TTC549 (cell line): Measurements from ENCODE around the gene NCOR1.
"Not testable (repeated sequence)": the region's sequence is repeated elsewhere in the genome, so short reads cannot be mapped to it uniquely, and the experiment has no call there.

Experiments
- FAIRE-seq: peaks from 2 replicates; lab custom pipeline; 2012; peaks lifted over from hg19 to GRCh38; lab: Jason Lieb, UNC

The NCOR1 gene

GRCh38 chr17:16214190-16215001, 938 bp downstream of the NCOR1 start:
- no peak for FAIRE-seq

GRCh38 chr17:16212793-16213192, 2.5 kb downstream of the NCOR1 start:
- FAIRE-seq: no peak

GRCh38 chr17:16211590-16211989, 3.7 kb downstream of the NCOR1 start:
- no peak for FAIRE-seq

- FAIRE-seq: not testable (repeated sequence)
These were observed 10.6 kb downstream of the NCOR1 start for GRCh38 chr17:16204763-16205162.

GRCh38 chr17:16202554-16203500, 12.5 kb downstream of the NCOR1 start:
- FAIRE-seq: not testable (repeated sequence)

GRCh38 chr17:16201693-16202131, 13.6 kb downstream of the NCOR1 start:
- FAIRE-seq: not testable (repeated sequence)

- FAIRE-seq: no peak
These were observed 16.2 kb downstream of the NCOR1 start for GRCh38 chr17:16199093-16199492.

- no peak for FAIRE-seq
These were observed 18.1 kb downstream of the NCOR1 start for GRCh38 chr17:16197276-16197675.

GRCh38 chr17:16194307-16194835, 21.0 kb downstream of the NCOR1 start:
- peak; percentile 38 for FAIRE-seq

GRCh38 chr17:16191604-16192003, 23.7 kb downstream of the NCOR1 start:
- no peak for FAIRE-seq

- no peak for FAIRE-seq
These were observed 24.5 kb downstream of the NCOR1 start for GRCh38 chr17:16190703-16191360.

GRCh38 chr17:16189791-16190348, 25.5 kb downstream of the NCOR1 start:
- FAIRE-seq: no peak

- no peak for FAIRE-seq
These were observed 27.7 kb downstream of the NCOR1 start for GRCh38 chr17:16187642-16188041.

GRCh38 chr17:16181581-16181980, 33.8 kb downstream of the NCOR1 start:
- no peak for FAIRE-seq

GRCh38 chr17:16178836-16179235, 36.5 kb downstream of the NCOR1 start:
- FAIRE-seq: no peak

- FAIRE-seq: no peak
These were observed 43.7 kb downstream of the NCOR1 start for GRCh38 chr17:16171613-16172012.

GRCh38 chr17:16166766-16167165, 48.6 kb downstream of the NCOR1 start:
- FAIRE-seq: not testable (repeated sequence)

GRCh38 chr17:16158714-16159113, 56.6 kb downstream of the NCOR1 start:
- FAIRE-seq: no peak

- no peak for FAIRE-seq
These were observed 59.8 kb downstream of the NCOR1 start for GRCh38 chr17:16155536-16155935.

GRCh38 chr17:16152326-16152725, 63.0 kb downstream of the NCOR1 start:
- not testable (repeated sequence) for FAIRE-seq

- no peak for FAIRE-seq
These were observed 65.0 kb downstream of the NCOR1 start for GRCh38 chr17:16150251-16150856.
